ENCODE data around the gene PTPRB. TPM values are rescaled to one million over a fixed set of nuclear protein-coding genes. Genes with fewer than 3 reads are reported as not detected.

Gene PTPRB
- 34.4 TPM for total RNA-seq
- long read RNA-seq, partial matches to known transcripts: 11 of 24 reads
- long read RNA-seq, other reads (novel, unspliced or antisense): 9 of 24 reads

- ATAC-seq: no peak
- DNase-seq: no peak
- intact Hi-C loops (cut with micrococcal nuclease): no loop called here
Measured at GRCh38 chr12:70637303-70638085, at the start of gene PTPRB. Gene PTPRB (minus strand): TSS chr12:70637429. CDS start chr12:70637395, 34 bp downstream.

DNA sequence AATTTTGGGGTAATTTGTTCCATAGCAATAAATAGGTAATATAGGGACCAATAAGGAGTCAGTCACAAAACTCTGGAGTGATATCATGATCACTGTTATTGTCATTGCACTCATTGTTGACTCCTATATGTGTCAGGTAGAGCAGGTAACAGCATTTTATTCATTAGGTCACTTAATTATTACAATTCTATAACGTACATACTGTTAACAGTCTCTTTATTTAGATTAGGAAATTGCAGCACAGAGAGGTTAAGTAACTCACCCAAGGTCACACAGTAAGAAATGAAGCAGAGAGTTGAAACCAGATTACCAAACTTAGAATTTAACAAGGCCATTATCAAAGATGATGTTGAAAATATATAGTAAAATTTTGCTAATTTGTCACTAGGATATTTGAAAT is 49.7 kb upstream of the PTPRB start:
- ATAC-seq (no peak), DNase-seq (no peak)
- intact Hi-C loops (cut with micrococcal nuclease): no loop called here

DNA sequence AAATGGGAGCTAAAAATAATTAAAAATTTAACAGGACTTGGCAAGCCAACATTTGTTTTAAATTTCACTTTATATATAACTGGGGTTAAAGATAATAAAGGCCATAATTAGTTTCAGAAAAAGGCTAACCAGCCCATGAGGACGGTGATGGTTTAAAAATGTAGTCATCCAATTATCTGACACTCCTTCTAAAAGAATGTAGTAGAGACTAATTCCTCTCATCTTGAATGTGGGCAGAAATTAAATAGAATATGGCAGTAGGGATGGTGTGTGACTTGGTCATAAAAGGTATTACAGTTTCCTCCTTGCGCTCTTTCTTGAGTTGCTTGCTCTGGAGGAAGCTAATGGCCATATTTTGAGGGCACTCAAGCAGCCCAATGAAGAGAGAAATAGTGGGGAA is 49.1 kb upstream of the PTPRB start:
- DNase-seq: no peak
- no peak for ATAC-seq
- intact Hi-C loops (cut with micrococcal nuclease): no loop called here

GRCh38 chr12:70683976-70684375 is 46.7 kb upstream of the PTPRB start:
- ATAC-seq: no peak
- intact Hi-C loops (cut with micrococcal nuclease): no loop called here
- no peak for DNase-seq

DNA sequence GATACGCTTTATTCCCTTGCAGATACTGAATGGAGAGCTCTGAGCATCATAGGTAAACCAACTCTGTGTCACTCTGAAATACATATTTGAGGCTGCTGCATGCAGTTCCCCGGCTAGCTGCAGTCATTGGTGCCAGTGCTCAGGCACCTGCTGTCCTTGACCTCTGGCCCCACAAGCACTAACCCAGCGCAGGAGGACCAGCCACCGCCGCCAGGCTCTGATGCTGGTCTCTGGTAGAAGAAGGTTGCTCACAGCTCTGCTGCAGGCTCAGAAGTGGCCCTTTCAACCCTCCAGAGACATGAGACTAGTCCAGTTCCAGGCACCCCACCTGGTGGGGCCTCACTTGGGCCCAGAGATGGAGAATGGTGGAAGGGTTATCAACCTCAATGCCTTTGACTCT is 34.5 kb upstream of the PTPRB start:
- intact Hi-C loops (cut with micrococcal nuclease): no loop called here
- ATAC-seq (no peak), DNase-seq (no peak)

GRCh38 chr12:70670948-70671347 is 33.7 kb upstream of the PTPRB start:
- intact Hi-C loops (cut with micrococcal nuclease): no loop called here
- no peak for DNase-seq
- no peak for ATAC-seq

DNA sequence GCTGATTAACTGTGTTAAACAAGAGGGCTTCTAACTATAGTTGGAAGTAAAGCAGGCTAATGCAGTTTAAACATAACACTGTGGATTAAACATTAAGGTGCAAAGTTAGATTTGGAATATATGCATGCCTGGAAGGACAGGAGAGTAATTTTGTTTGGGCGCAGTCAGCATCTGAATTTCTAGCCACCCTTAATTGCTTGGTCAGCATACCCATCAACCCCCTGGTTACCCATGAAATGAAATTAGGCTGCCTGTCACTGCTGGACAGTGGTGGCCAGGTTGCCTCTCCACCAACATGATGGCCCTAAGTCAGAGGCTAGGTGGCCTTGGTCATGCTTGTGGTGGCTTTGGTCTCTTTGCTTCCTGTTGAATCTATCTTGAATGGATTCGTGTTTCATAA is 30.0 kb upstream of the PTPRB start:
- intact Hi-C loops (cut with micrococcal nuclease): no loop called here
- ATAC-seq (no peak), DNase-seq (no peak)

DNA sequence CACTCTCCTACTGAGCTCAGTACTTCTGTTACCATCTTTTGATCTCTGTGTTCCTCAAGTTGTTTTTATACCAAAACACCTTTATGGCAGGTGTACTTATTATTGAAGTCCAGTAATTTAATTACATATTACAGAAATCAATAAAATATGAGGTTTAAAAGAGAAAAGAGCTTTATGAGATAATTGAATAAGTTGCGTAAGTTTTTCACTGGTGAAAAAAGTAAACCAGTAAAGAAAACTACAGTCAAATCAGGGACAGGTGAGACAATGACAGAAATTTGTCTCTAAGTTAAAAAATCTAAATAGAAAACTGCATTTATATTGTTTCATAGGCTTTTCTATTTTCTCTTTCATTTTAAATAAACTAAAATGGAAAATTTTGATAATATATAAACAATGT is 29.1 kb upstream of the PTPRB start:
- intact Hi-C loops (cut with micrococcal nuclease): no loop called here
- no peak for ATAC-seq
- no peak for DNase-seq

DNA sequence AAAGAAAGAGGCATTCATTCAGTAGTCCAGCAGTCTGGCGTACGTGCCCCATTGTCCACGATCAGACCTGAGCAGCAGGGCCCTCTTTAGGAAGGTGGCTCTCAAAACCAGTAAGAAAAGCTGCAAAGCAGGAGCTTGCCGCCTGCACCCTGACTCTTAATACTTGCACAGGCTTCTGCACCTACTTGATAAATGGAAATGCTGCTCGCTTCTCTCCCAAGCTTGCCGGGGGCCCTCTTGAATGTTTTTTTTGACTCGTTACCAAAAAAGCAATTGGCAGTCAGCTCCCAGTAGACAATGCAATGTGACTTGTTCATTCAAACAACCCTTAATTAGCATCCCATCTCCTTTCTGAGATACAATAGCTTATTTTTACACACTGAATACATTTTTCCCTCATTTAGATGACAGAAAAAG is 27.2 kb upstream of the PTPRB start:
- intact Hi-C loops (cut with micrococcal nuclease): no loop called here
- ATAC-seq (peak; percentile 39), DNase-seq (no peak)

DNA sequence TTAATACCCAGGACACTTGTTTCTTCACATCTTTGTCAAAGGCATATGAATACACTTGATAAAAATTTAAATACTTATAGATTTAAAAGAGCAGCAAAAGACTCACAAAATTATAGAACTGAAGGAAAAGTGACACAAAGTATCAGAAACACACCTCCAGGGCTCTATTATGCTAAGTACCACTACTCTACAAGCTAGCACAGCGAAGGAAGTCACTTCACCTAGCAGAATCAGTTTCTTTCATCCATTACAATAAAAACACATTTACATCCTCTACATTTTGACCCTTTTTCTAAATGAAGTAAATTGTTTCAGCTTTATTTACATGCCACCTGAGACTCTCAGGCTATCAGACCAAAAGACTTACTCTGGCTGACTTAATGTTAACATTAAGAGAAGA is 26.6 kb upstream of the PTPRB start:
- intact Hi-C loops (cut with micrococcal nuclease): no loop called here
- ATAC-seq (no peak), DNase-seq (no peak)

- DNase-seq (no peak), ATAC-seq (no peak)
- intact Hi-C loops (cut with micrococcal nuclease): no loop called here
Measured at GRCh38 chr12:70661466-70662161, 24.4 kb upstream of the PTPRB start.

GRCh38 chr12:70660620-70661219 is 23.5 kb upstream of the PTPRB start:
- ATAC-seq (peak; percentile 69), DNase-seq (no peak)
- intact Hi-C loops (cut with micrococcal nuclease): no loop called here

DNA sequence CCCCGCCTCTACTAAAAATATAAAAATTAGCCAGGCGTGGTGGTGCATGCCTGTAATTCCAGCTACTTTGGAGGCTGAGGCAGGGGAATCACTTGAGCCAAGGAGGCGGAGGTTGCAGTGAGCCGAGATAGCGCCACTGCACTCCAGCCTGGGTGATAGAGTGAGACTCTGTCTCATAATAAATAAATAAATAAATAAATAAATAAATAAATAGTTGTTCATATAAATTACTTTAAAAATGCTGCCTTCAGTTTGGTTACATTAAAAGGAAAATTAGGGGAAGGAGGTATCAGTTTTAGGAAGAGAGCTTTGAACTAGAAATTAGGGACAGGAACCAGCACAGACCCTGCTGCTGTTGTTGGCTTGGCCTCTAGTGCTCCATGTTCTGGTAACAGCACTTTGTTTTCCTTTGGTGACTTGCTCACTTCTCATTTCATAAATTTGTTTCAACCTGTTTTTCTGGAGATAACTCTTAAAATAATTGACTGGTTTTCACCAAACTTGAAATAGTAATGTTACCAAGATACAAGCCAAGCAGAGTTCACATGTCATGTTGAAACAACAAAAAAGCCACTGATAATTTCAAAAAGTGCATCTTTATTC is 22.9 kb upstream of the PTPRB start:
- intact Hi-C loops (cut with micrococcal nuclease): no loop called here
- DNase-seq: no peak
- no peak for ATAC-seq

- DNase-seq (no peak), ATAC-seq (no peak)
- intact Hi-C loops (cut with micrococcal nuclease): no loop called here
Measured at GRCh38 chr12:70659077-70659606, 21.9 kb upstream of the PTPRB start.

DNA sequence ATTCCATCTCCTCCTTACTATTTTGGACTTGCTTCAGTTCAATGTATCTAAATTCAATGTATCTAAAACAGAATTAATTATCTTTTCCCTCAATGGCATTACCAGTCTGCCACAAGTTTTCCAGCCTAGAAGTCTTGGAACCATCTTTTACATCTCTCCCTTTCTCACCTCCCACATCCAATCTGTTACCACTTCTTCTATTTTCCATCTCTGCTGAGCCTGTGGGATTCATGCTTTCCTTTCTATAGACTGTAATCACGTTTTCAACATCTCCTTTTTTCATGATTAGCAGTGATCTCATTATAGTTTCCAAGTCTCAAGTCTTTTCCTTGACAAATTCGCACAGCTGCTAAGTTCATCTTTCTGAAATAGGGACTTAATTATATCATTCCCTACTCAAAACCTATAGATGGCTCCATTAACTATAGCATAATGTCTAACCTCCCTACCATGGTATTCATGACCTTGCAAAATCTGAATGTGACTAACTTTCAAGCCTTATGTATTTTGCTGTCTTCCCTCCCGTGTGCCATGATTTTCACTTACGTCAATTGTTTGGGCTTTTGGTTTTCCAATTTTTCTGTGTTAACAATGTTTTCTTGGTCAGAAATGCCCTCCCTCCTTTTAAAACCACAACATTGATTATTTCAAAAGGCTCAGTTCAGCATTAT is 20.5 kb upstream of the PTPRB start:
- intact Hi-C loops (cut with micrococcal nuclease): no loop called here
- no peak for ATAC-seq
- no peak for DNase-seq

GRCh38 chr12:70652451-70652850 is 15.2 kb upstream of the PTPRB start:
- no peak for ATAC-seq
- intact Hi-C loops (cut with micrococcal nuclease): no loop called here
- no peak for DNase-seq

DNA sequence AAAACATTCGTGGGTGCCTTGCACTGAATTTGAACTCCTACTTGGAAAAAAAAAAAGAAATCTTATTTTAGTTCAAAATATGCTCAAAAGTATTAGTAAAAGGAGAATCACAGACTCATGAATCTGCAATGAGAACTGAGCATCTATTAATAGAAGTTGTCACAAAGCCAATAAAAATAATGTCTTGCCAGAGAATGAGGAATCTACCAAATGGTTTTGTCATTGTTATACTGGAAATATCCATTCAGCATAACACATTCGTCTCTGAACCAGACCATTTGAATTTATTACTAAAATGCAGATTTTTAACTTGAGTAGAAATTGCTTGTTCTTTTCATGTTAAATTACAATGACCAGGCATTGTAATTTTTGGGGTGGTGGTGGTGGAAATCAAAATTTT is 11.6 kb upstream of the PTPRB start:
- intact Hi-C loops (cut with micrococcal nuclease): no loop called here
- no peak for DNase-seq
- peak; percentile 40 for ATAC-seq

DNA sequence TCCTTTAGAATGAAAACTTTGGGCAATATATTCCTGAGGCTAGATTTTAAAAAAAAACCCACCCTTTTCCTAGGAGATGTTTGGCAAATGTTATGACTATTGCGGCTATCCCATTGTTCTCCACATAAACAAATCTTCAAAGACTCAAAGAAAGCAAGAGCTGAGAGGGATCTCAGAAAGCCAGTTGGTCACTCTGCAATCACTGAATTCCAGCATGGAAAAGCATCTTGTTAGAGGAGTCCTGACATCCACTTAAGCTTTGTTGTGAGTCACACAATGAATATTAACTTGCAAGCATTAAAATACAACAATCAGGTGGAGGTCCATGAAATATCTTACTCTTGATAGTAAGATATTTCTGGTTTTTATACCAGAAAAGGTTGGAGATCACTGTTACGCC is 11.0 kb upstream of the PTPRB start:
- intact Hi-C loops (cut with micrococcal nuclease): no loop called here
- ATAC-seq (no peak), DNase-seq (no peak)

- no peak for DNase-seq
- ATAC-seq: no peak
- intact Hi-C loops (cut with micrococcal nuclease): no loop called here
Measured at GRCh38 chr12:70646850-70647249, 9.6 kb upstream of the PTPRB start.

Measured in left ventricle myocardium superior (tissue), 1 donor.